Left cardiac atrium (tissue), 2 donors: Measurements from ENCODE around the gene THY1. TPM values are rescaled to one million over a fixed set of nuclear protein-coding genes. Genes with fewer than 3 reads are reported as not detected.

ENCODE experiments used
- total RNA-seq, 2 donors: library from RNA; stranded (reverse); fragmentation: NEBNext Ultra II Directional; extraction: Animal tissue kit (Norgen Biotek cat#: 25700); gene quantifications; one replicate each; pipeline ENCODE4 v1.2.1, GENCODE V29; 2021
- donor health status: DM: no; HTN: yes; CAD: no; lungs with severe emphysema.
- donor health status: DM: yes; HTN: yes; CAD: no.

The THY1 gene
- total RNA-seq, 2 donors from 2014 or later = 6.1 to 7.0 TPM

Other genes starting within 250 kb of the THY1 start
- gene NHERF4, start 237.7 kb downstream of the THY1 start, total RNA-seq = 1 to 10 TPM in 1 of 2 donors, under 1 TPM in 1; 0.84 to 3.2 TPM
- 10 to 100 TPM; 11.1 to 13.8 TPM for gene CBL, start 216.8 kb downstream of the THY1 start, total RNA-seq
- 100 to 1,000 TPM; 144 to 230 TPM for gene MCAM, start 106.0 kb downstream of the THY1 start, total RNA-seq
- 10 to 100 TPM; 13.2 to 14.1 TPM for gene RNF26, start 88.6 kb downstream of the THY1 start, total RNA-seq
- gene C1QTNF5, start 82.3 kb downstream of the THY1 start, total RNA-seq = 10 to 100 TPM; 25.1 to 39.9 TPM
- gene MFRP, start 76.5 kb downstream of the THY1 start, total RNA-seq = not detected
- 10 to 100 TPM; 65.8 to 68.8 TPM for gene USP2, start 41.5 kb downstream of the THY1 start, total RNA-seq